ENCODE measurements around the gene ACKR3.

GRCh38 chr2:236614551-236614950 is 44.9 kb downstream of the ACKR3 start:
- TF ChIP-seq EZH2 (IDR thresholded peaks at IDR 0.05; ENCODE audit: low read depth, unreplicated experiment), result no peak
- no peak for TF ChIP-seq CTCF (conservative IDR thresholded peaks at IDR 0.05; ENCODE audit: low read depth in 2 of 2)
- TF ChIP-seq ZNF331 (CRISPR knock-in tag; IDR thresholded peaks at IDR 0.05; ENCODE audit: low read depth), result no peak
- no peak for TF ChIP-seq JUNB (IDR thresholded peaks at IDR 0.05; ENCODE audit: unreplicated experiment)
- TF ChIP-seq EZH2phosphoT487 (IDR thresholded peaks at IDR 0.05; ENCODE audit: unreplicated experiment), result no peak

All from GM23338 (cell line).